HUES6 (cell line): ENCODE data around the gene COL8A1.

Experiments
- H3K27ac ChIP-seq: 2 replicates; pipeline ENCODE4 v1.7.0; 2013; ENCODE audit warnings: low read depth, mild to moderate bottlenecking, low read length, inconsistent platforms
- H3K27me3 ChIP-seq: 2 replicates; pipeline ENCODE4 v1.6.1; 2013; ENCODE audit warnings: low read length; ENCODE audit not compliant: control insufficient read depth, insufficient read depth
- H3K36me3 ChIP-seq: 2 replicates; pipeline ENCODE4 v1.6.1; 2013; ENCODE audit warnings: low read length; ENCODE audit not compliant: control insufficient read depth, insufficient read depth
- H3K4me1 ChIP-seq: 2 replicates; pipeline ENCODE4 v1.6.1; 2013; ENCODE audit warnings: low read length; ENCODE audit not compliant: control insufficient read depth, insufficient read depth
- H3K4me3 ChIP-seq: 2 replicates; pipeline ENCODE4 v1.5.1; 2013; ENCODE audit warnings: low read depth, low read length
- H3K9ac ChIP-seq: one replicate; pipeline ENCODE4 v1.6.1; 2013; ENCODE audit warnings: mild to moderate bottlenecking, low read length
- H3K9me3 ChIP-seq: 2 replicates; pipeline ENCODE4 v1.6.1; 2013; ENCODE audit warnings: low read depth, low read length; ENCODE audit not compliant: control insufficient read depth, insufficient read depth

COL8A1 gene

GRCh38 chr3:99845999-99846398, 207.6 kb downstream of the COL8A1 start:
- Histone ChIP-seq H3K4me3 (no peak overlapping the region), H3K4me1 (peaks cover 16% of the 10 kb centered on the region), H3K27me3 (no peaks in the 10 kb centered on the region), H3K27ac (no peak overlapping the region), H3K9ac (no peak overlapping the region), H3K9me3 (no peaks in the 10 kb centered on the region), H3K36me3 (no peaks in the 10 kb centered on the region)

GRCh38 chr3:99846477-99847160, 208.2 kb downstream of the COL8A1 start:
- H3K27ac ChIP-seq, result no peak overlapping the region

GRCh38 chr3:99848433-99848832, 210.0 kb downstream of the COL8A1 start:
- Histone ChIP-seq H3K36me3 (no peaks in the 10 kb centered on the region), H3K4me1 (peaks cover 12% of the 10 kb centered on the region), H3K9me3 (no peaks in the 10 kb centered on the region), H3K9ac (no peak overlapping the region), H3K27ac (no peak overlapping the region), H3K4me3 (no peak overlapping the region), H3K27me3 (no peaks in the 10 kb centered on the region)

More at GRCh38 chr3:99846477-99847160, 208.2 kb downstream of the COL8A1 start:
- Histone ChIP-seq H3K36me3 (no peaks in the 10 kb centered on the region), H3K27me3 (no peaks in the 10 kb centered on the region), H3K9me3 (no peaks in the 10 kb centered on the region), H3K4me3 (no peak overlapping the region), H3K9ac (no peak overlapping the region), H3K4me1 (peaks cover 16% of the 10 kb centered on the region)
